Tibial artery (tissue), 4 donors: ENCODE data around the gene BBOF1.

Source experiments
- DNase-seq, 2 donors: peaks; one replicate each; pipeline ENCODE4 v3.0.0-alpha.2; 2019
- H3K27ac ChIP-seq, 2 donors: fragments of 200-600 bp; sonication (generic) in 1 of 2; 1 replicate in 1 of 2; 2 replicates in 1 of 2; pipeline ENCODE4 v1.5.1; 2018 to 2019; ENCODE audit warnings: mild to moderate bottlenecking in 1 of 2
- H3K27me3 ChIP-seq, 2 donors: fragments of 200-600 bp; sonication (generic) in 1 of 2; one replicate each; pipeline versions ENCODE4 v1.5.1 to v1.6.0; 2016 to 2019
- H3K36me3 ChIP-seq, 3 donors: fragments of 200-600 bp; sonication (generic) in 2 of 3; one replicate each; pipeline ENCODE4 v1.5.1; 2016 to 2019; ENCODE audit warnings: mild to moderate bottlenecking in 2 of 3
- H3K4me1 ChIP-seq, 4 donors: fragments of 200-600 bp; sonication (generic) in 2 of 4; 1 replicate in 3 of 4; 2 replicates in 1 of 4; pipeline ENCODE4 v1.5.1; 2016 to 2019
- H3K4me3 ChIP-seq, 2 donors: fragments of 200-600 bp; sonication (generic) in 1 of 2; 1 replicate in 1 of 2; 2 replicates in 1 of 2; pipeline ENCODE4 v1.5.1; 2018 to 2019; ENCODE audit warnings: mild to moderate bottlenecking in 2 of 2
- H3K9me3 ChIP-seq, 3 donors: fragments of 200-600 bp; sonication (generic) in 1 of 3; one replicate each; pipeline ENCODE4 v1.5.1; 2016 to 2019
- CTCF ChIP-seq, 2 experiments: fragments of 200-600 bp in 1 of 2; fragments of 450-650 bp in 1 of 2; IDR thresholded peaks; one replicate each; pipeline ENCODE4 v1.5.1; 2017 to 2019; ENCODE audit warnings: antibody characterized with exemption in 2 of 2, mild to moderate bottlenecking in 1 of 2, moderate library complexity in 1 of 2
- intact Hi-C: fragments of 100-400 bp; cut with DNase I; formaldehyde crosslinking; loops from one replicate; pipeline ENCODE4 v1.15.0; 2023; ENCODE audit warnings: low total_unique reads

BBOF1 gene

GRCh38 chr14:74035556-74035955 is 16.4 kb downstream of the BBOF1 start:
- no peak overlapping the region for H3K27ac ChIP-seq
- intact Hi-C loops = no loop called here
- TF ChIP-seq CTCF (IDR thresholded peaks at IDR 0.05) = no peak
- H3K27me3 ChIP-seq = no peaks in the 10 kb centered on the region
- peaks cover 0 to 21% (median 0%) of the 10 kb centered on the region in 3 donors for H3K36me3 ChIP-seq
- H3K4me1 ChIP-seq = no peaks in the 10 kb centered on the region
- no peak for DNase-seq
- no peak overlapping the region for H3K4me3 ChIP-seq
- H3K9me3 ChIP-seq = no peaks in the 10 kb centered on the region

- no peak for DNase-seq
- intact Hi-C loops = no loop called here
- Histone ChIP-seq H3K4me1 (no peaks in the 10 kb centered on the region), H3K27ac (no peak overlapping the region), H3K4me3 (no peak overlapping the region), H3K27me3 (no peaks in the 10 kb centered on the region), H3K36me3 (peaks cover 0 to 35% (median 0%) of the 10 kb centered on the region in 3 donors), H3K9me3 (no peaks in the 10 kb centered on the region)
- peak; percentile 61 to 63 for TF ChIP-seq CTCF (IDR thresholded peaks at IDR 0.05)
Observed at GRCh38 chr14:74038020-74038859, 19.1 kb downstream of the BBOF1 start.

GRCh38 chr14:74042296-74042695 is 23.1 kb downstream of the BBOF1 start:
- intact Hi-C loops = no loop called here
- Histone ChIP-seq H3K4me3 (no peak overlapping the region), H3K9me3 (no peaks in the 10 kb centered on the region), H3K36me3 (peaks cover 0 to 39% (median 0%) of the 10 kb centered on the region in 3 donors), H3K4me1 (no peaks in the 10 kb centered on the region), H3K27me3 (no peaks in the 10 kb centered on the region), H3K27ac (no peak overlapping the region)
- DNase-seq = no peak
- TF ChIP-seq CTCF (IDR thresholded peaks at IDR 0.05) = no peak

GRCh38 chr14:74045522-74045921 is 26.4 kb downstream of the BBOF1 start:
- Histone ChIP-seq H3K9me3 (no peaks in the 10 kb centered on the region), H3K36me3 (peaks cover 0 to 39% (median 0%) of the 10 kb centered on the region in 3 donors), H3K4me1 (no peaks in the 10 kb centered on the region), H3K27me3 (no peaks in the 10 kb centered on the region), H3K27ac (no peak overlapping the region), H3K4me3 (no peak overlapping the region)
- DNase-seq = no peak
- TF ChIP-seq CTCF (IDR thresholded peaks at IDR 0.05) = no peak
- intact Hi-C loops = no loop called here

GRCh38 chr14:74048281-74048680 is 29.1 kb downstream of the BBOF1 start:
- Histone ChIP-seq H3K4me3 (no peak overlapping the region), H3K36me3 (peaks cover 0 to 16% (median 0%) of the 10 kb centered on the region in 3 donors), H3K4me1 (no peaks in the 10 kb centered on the region), H3K9me3 (no peaks in the 10 kb centered on the region), H3K27ac (no peak overlapping the region), H3K27me3 (no peaks in the 10 kb centered on the region)
- no peak for TF ChIP-seq CTCF (IDR thresholded peaks at IDR 0.05)
- intact Hi-C loops = no loop called here
- DNase-seq = no peak
